HG03558 (cell line): ENCODE results near the gene LCN10.
"Not testable (repeated sequence)": the region's sequence is repeated elsewhere in the genome, so short reads cannot be mapped to it uniquely, and the experiment has no call there.

Experiments used
- ATAC-seq: cut with Tn5 transposase; IDR thresholded peaks from one replicate; pipeline ENCODE4 v1.9.1; 2021; ENCODE audit warnings: moderate number of reproducible peaks; ENCODE audit not compliant: unreplicated experiment; ENCODE audit errors: extremely low read depth

Gene LCN10

GRCh38 chr9:136755302-136756133, 12.8 kb upstream of the LCN10 start:
- ATAC-seq, result not testable (repeated sequence)

- ATAC-seq, result no peak
Measured at GRCh38 chr9:136754626-136755301, 12.0 kb upstream of the LCN10 start.

GRCh38 chr9:136754059-136754572, 11.4 kb upstream of the LCN10 start:
- ATAC-seq, result no peak

GRCh38 chr9:136753371-136754058, 10.8 kb upstream of the LCN10 start:
- no peak for ATAC-seq

- ATAC-seq, result no peak
Measured at GRCh38 chr9:136751814-136752213, 9.1 kb upstream of the LCN10 start.

GRCh38 chr9:136751244-136751643, 8.5 kb upstream of the LCN10 start:
- no peak for ATAC-seq

GRCh38 chr9:136750526-136750925, 7.8 kb upstream of the LCN10 start:
- ATAC-seq, result no peak

GRCh38 chr9:136748666-136749611, 6.2 kb upstream of the LCN10 start:
- ATAC-seq, result no peak

GRCh38 chr9:136748201-136748600, 5.5 kb upstream of the LCN10 start, which contains the start of gene LCN6:
TSS of gene LCN6 (minus strand) at chr9:136748525. CDS start at chr9:136748483, 42 bp downstream.
- no peak for ATAC-seq

GRCh38 chr9:136747161-136748060, 4.7 kb upstream of the LCN10 start:
- no peak for ATAC-seq

GRCh38 chr9:136746621-136747020, 3.9 kb upstream of the LCN10 start:
- no peak for ATAC-seq

- ATAC-seq, result no peak
Measured at GRCh38 chr9:136746155-136746490, 3.4 kb upstream of the LCN10 start.

GRCh38 chr9:136745389-136746154, 2.8 kb upstream of the LCN10 start:
- no peak for ATAC-seq

GRCh38 chr9:136744773-136745172, 2.0 kb upstream of the LCN10 start:
- no peak for ATAC-seq

GRCh38 chr9:136743639-136744211, 985 bp upstream of the LCN10 start:
- ATAC-seq, result no peak

GRCh38 chr9:136741883-136742571, 713 bp downstream of the LCN10 start:
- no peak for ATAC-seq
